Measurements from ENCODE around the gene RAB11FIP4. TPM values are rescaled to one million over a fixed set of nuclear protein-coding genes. Genes with fewer than 3 reads are reported as not detected.
A peak's percentile ranks its signal among the peaks of the same experiment; 100 is the strongest.

Gene RAB11FIP4
- total RNA-seq, 1 donor from 2014 or later: 10.2 TPM

DNA sequence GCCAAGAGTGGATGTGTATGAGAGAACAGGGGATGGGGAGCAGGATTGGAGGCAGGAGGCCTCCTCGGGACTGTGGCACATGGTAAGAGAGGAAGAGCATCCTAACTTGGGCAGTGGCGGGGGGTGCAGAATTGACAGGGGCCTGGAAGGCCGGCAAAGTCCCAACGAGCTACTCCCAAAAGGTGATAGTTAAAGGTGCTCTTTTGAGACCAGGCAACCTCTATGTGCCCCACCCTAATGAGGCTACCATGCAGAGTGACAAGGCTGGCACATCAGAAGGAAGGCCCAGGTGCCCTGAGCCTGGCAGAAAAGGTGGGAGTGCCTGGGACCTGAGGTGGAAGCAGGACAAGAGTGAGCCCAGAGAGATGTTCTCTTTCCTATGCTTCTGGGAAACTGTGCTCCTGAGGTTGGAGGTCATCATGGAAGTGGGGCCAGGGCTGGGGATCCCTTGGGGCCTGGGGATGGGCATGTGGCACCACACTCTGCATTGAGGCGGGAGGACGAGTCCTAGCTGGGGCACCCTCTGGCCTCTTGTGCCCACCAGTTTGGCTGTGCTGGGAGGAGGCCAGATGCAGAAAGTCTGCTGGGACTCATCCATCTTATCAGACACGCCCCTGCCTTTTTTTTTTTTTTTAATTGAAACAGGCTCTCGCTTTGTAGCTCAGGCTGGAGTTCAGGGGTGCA, 5.9 kb downstream of the RAB11FIP4 start:
- Mint-ChIP-seq H3K4me3 (no peak overlapping the region), H3K4me1 (peaks cover 13% of the 10 kb centered on the region), H3K9me3 (no peaks in the 10 kb centered on the region), H3K27ac (no peak overlapping the region), H3K36me3 (no peaks in the 10 kb centered on the region), H3K27me3 (ENCODE audit: insufficient read depth, low read depth) (peaks cover 22% of the 10 kb centered on the region)
- H3F3A ChIP-seq (ENCODE audit: low read depth): no peaks in the 10 kb centered on the region
- H2AFZ ChIP-seq (replicated peaks): no peak overlapping the region
- H3K27ac ChIP-seq: no peak overlapping the region
- TF ChIP-seq EZH2phosphoT487 (IDR thresholded peaks at IDR 0.05) (no peak), CTCF (IDR thresholded peaks at IDR 0.05) (no peak), EZH2 (IDR thresholded peaks at IDR 0.05) (no peak)
- no peaks in the 10 kb centered on the region for H3K9me3 ChIP-seq (ENCODE audit: low read depth)
- H3K4me3 ChIP-seq: no peak overlapping the region
- H4K20me1 ChIP-seq (ENCODE audit: low read depth): peaks cover 15% of the 10 kb centered on the region
- peaks cover 22% of the 10 kb centered on the region for H3K27me3 ChIP-seq
- H3K36me3 ChIP-seq: no peaks in the 10 kb centered on the region
- H3K4me2 ChIP-seq: no peak overlapping the region
- peaks cover under 1% of the 10 kb centered on the region for H3K4me1 ChIP-seq
- no peaks in the 10 kb centered on the region for H3K79me2 ChIP-seq (ENCODE audit: low read depth)
- DNase-seq (ENCODE audit: low spot score): no peak
- no peak overlapping the region for H3K9ac ChIP-seq

DNA sequence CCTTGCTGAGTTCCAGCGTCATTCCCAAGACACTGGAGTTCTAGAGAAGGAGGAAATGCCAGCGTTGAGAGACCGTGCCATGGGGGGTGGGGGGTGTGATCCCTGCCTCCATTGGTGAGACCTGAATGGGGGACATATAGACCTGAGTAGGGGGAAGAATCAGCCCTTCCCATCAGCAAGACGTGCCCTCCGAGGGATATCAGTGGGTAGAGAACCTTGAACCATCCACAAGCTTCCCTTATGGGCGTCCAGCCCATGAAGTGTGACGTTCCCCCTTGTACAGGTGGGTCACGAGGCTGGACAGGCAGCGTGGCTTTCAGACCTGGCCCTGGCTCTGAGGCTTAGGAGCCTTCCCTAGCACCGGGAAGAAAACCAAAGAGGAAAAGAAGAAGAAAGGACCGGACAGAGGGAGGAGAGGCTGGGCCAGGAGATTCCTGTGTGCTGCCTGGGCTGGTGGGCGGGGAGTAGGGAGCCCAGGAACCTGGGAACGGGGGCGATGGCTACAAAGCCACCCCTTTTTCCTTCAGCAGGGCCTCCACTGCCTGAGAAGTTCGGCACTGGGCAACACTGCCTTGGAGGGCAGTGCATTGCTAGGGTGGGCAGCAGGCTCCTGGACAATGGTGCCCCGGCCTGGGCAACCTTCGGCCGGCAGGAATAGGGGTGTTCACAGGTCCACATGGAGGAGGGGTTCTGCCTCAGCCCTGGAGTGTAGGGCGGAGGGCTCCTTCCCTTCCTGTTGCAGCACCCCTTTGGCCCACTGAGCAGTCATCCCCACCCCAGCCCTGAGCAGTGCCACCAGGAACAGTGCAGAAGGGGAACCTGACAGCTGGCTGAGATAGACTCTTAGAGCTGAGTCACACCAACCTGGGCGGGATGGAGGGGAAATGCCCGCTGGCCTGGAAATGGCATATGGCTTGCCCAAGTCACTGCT, 7.2 kb downstream of the RAB11FIP4 start:
- no peaks in the 10 kb centered on the region for H3K9me3 Mint-ChIP-seq
- Histone ChIP-seq H4K20me1 (ENCODE audit: low read depth) (peaks cover 3% of the 10 kb centered on the region), H3K4me3 (no peak overlapping the region), H3K27ac (no peak overlapping the region), H3K4me1 (no peaks in the 10 kb centered on the region), H3K79me2 (ENCODE audit: low read depth) (no peaks in the 10 kb centered on the region), H3K9me3 (ENCODE audit: low read depth) (no peaks in the 10 kb centered on the region), H3K27me3 (peaks cover 9% of the 10 kb centered on the region), H3K36me3 (no peaks in the 10 kb centered on the region), H3K9ac (no peak overlapping the region), H2AFZ (replicated peaks) (no peak overlapping the region), H3K4me2 (no peak overlapping the region), H3F3A (ENCODE audit: low read depth) (no peaks in the 10 kb centered on the region)
- H3K4me3 Mint-ChIP-seq: no peak overlapping the region
- H3K27me3 Mint-ChIP-seq (ENCODE audit: insufficient read depth, low read depth): peaks cover 15% of the 10 kb centered on the region
- H3K36me3 Mint-ChIP-seq: no peaks in the 10 kb centered on the region
- peaks cover 8% of the 10 kb centered on the region for H3K4me1 Mint-ChIP-seq
- H3K27ac Mint-ChIP-seq: no peak overlapping the region
- TF ChIP-seq EZH2phosphoT487 (IDR thresholded peaks at IDR 0.05) (no peak), CTCF (IDR thresholded peaks at IDR 0.05) (no peak), EZH2 (IDR thresholded peaks at IDR 0.05) (no peak)
- DNase-seq (ENCODE audit: low spot score): no peak

- no peak overlapping the region for H3K4me3 ChIP-seq
- no peaks in the 10 kb centered on the region for H3K27me3 ChIP-seq
- H3K4me3 Mint-ChIP-seq: no peak overlapping the region
- H3K36me3 ChIP-seq: no peaks in the 10 kb centered on the region
- no peaks in the 10 kb centered on the region for H3K9me3 Mint-ChIP-seq
- no peaks in the 10 kb centered on the region for H3K36me3 Mint-ChIP-seq
- H3K27me3 Mint-ChIP-seq (ENCODE audit: insufficient read depth, low read depth): peaks cover 21% of the 10 kb centered on the region
- H3K9me3 ChIP-seq (ENCODE audit: low read depth): no peaks in the 10 kb centered on the region
- H3F3A ChIP-seq (ENCODE audit: low read depth): no peaks in the 10 kb centered on the region
- H4K20me1 ChIP-seq (ENCODE audit: low read depth): no peaks in the 10 kb centered on the region
- no peaks in the 10 kb centered on the region for H3K79me2 ChIP-seq (ENCODE audit: low read depth)
- DNase-seq (ENCODE audit: low spot score): no peak
- H3K27ac Mint-ChIP-seq: peak overlapping the region; percentile 17
- H3K4me1 ChIP-seq: no peaks in the 10 kb centered on the region
- no peak overlapping the region for H3K9ac ChIP-seq
- H3K4me2 ChIP-seq: no peak overlapping the region
- TF ChIP-seq EZH2phosphoT487 (IDR thresholded peaks at IDR 0.05): no peak
- TF ChIP-seq EZH2 (IDR thresholded peaks at IDR 0.05): no peak
- TF ChIP-seq CTCF (IDR thresholded peaks at IDR 0.05): no peak
- no peak overlapping the region for H3K27ac ChIP-seq
- H3K4me1 Mint-ChIP-seq: peaks cover 12% of the 10 kb centered on the region
- no peak overlapping the region for H2AFZ ChIP-seq (replicated peaks)
These were observed 9.0 kb downstream of the RAB11FIP4 start for GRCh38 chr17:31400481-31400950.

Data from neural progenitor cell (in vitro differentiated cells).